GM23248 (cell line): ENCODE measurements around the gene MARCO.

ENCODE experiments used
- EZH2 ChIP-seq: fragments of 200-600 bp; sonication (generic); IDR thresholded peaks from 2 replicates; pipeline ENCODE4 v1.6.1; 2018; ENCODE audit warnings: antibody characterized with exemption, mild to moderate bottlenecking; ENCODE audit not compliant: insufficient read depth, poor library complexity, severe bottlenecking
- EZH2phosphoT487 ChIP-seq: fragments of 200-600 bp; sonication (generic); IDR thresholded peaks from 2 replicates; pipeline ENCODE4 v1.6.1; 2018; ENCODE audit warnings: antibody characterized with exemption, moderate library complexity, mild to moderate bottlenecking, low read depth; ENCODE audit not compliant: insufficient read depth

GRCh38 chr2:119025013-119025412 lies 83.0 kb downstream of the MARCO start:
- TF ChIP-seq EZH2 (no peak), EZH2phosphoT487 (no peak)
